HG03432 (cell line): ENCODE data around the gene PCSK5.

Experiments used
- ATAC-seq: cut with Tn5 transposase; IDR thresholded peaks from one replicate; pipeline ENCODE4 v1.9.1; 2021; ENCODE audit warnings: mild to moderate bottlenecking, moderate library complexity; ENCODE audit not compliant: unreplicated experiment

The PCSK5 gene

DNA sequence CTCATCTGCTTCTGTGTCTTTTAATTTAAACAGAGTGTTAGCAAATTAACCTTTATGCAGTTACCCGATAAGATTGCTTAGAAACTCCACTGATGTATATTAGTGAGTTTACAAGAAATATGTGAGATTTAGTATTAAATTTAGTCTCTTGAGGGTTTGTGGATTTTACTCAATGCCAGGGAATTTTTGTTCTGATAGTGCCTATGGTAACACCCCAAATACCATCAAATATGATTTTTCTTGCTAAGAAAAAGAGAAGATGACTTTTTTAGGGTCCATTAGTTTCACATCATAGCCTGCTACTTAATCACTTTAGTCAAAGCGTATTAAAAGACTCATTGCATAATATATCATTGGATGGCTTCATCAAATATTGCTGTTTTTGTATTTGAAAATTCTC lies 224.9 kb downstream of the PCSK5 start:
- no peak for ATAC-seq

DNA sequence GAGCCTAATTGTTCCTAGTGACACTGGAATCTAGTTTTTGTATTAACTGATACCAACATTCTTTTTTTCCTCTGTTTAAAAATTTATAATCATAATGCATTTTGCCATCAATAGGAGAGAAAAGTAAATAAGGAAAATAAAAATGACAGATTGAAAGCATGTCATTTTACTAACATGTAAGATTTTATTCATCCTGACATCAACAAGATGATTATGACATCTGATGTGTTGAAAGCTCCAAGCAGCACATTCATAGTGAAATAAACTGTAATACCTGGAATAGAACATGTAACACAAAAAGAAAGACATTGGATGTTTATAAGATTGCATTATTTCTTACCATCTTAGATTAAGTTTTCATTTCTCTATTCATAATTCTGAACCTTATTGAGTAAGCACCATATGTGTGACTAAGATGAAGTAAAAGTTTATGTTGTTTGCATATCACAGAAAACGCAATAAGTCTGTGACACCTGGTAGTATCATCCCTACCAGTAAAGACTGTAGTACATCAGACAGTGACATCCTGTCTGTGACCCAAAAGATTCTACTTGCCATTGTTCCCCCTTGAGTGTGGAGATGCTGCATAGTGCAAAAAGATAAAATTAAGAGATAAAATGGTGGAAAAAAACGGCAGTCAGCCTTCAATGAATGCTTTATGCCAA lies 225.6 kb downstream of the PCSK5 start:
- no peak for ATAC-seq

GRCh38 chr9:76116913-76117312 lies 226.4 kb downstream of the PCSK5 start:
- ATAC-seq: no peak

DNA sequence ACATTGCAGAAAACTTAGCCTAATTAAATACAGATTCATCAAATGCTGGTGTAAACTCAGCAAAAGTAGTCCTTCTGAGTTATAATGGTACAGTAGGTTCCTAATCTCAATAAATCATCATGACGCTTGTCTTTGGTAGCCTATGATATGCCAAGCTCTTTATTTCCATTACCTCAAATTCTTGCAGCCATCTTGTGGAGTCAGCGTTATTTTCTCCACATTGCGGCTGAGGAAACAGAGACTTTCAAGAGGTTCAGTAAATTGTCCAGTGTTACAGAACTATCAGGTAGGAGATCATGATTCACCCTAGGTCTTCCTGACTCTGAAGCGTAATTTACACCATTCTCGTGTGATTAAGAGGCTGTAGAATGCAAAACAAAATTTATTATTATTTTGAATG lies 237.2 kb downstream of the PCSK5 start:
- ATAC-seq: no peak

DNA sequence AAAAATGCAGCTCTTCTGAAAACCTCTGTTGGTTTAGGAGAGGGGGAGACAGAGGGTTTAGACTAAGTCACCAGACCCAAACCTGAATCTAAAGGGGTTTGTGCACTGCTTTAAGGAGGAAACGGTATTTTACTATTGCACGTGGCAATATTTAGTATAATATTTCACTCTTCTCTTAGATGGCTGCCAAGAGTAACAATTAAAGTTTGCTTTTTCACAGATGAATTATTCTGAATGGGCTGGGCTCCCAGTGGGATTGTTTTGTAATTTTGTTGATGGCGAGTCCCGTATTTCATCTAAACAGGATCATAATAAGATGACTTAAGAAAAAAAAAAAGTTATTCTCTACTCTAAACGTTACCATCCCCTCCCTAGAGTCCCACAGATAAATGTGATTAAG lies 245.4 kb downstream of the PCSK5 start:
- ATAC-seq: no peak

- ATAC-seq: no peak
Observed at GRCh38 chr9:76136986-76137385, 246.5 kb downstream of the PCSK5 start.

GRCh38 chr9:76137931-76138330 lies 247.5 kb downstream of the PCSK5 start:
- no peak for ATAC-seq

DNA sequence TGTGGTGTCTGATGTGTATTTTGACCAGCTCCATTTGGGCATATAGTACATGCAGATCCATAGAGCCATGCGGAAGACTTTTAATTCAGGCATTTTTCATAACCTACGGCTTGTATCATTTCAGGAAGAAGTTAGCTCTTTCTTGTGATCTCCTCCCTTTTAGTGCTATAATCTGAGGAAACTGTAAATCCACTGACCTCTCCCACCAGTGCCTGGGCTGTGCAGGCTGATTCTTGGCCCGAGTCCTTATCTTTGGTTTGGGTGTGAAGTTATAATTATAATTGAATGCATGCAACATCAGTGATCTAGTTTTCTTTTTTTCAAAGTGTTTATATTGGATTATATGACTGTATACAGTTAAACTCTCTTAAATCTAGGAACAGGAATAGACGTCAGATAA lies 247.9 kb downstream of the PCSK5 start:
- ATAC-seq: no peak

DNA sequence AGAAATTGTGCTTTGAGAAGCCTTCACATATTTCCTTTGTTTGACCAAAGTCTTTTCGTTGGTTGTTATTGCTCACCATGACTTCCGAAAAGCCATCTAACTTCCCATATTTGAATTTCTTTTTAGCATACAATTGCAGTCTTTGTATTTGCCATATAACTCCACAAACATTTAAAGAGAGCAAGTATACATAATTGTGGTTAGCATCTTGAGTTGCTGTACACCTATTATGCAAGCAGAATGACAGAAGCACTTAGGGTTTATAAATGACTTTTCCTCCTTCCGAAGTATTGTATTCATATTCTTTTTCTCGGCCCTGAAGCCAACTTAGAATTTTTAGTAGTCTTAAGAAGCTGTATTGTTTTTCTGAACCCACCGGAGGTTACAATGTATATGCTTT lies 253.4 kb downstream of the PCSK5 start:
- no peak for ATAC-seq

DNA sequence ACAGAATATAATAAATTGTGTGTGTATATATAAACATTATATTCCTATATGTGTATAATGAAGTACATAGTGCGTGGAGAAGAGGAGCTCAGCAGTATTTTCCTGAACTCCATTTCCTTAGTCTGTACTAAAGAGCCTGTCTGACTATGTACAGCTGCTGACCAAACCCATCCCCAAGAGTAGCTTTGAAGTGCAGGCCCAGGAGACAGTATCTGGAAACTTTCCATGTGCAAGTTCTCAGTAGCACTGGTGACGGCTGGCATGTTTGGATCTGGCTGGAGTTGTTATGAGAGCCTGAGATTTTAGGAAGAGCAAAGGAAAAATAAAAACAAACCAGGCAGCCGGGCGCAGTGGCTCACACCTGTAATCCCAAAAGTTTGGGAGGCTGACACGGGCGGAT lies 259.5 kb downstream of the PCSK5 start:
- no peak for ATAC-seq

- ATAC-seq: no peak
Observed at GRCh38 chr9:76151267-76151666, 260.8 kb downstream of the PCSK5 start.

DNA sequence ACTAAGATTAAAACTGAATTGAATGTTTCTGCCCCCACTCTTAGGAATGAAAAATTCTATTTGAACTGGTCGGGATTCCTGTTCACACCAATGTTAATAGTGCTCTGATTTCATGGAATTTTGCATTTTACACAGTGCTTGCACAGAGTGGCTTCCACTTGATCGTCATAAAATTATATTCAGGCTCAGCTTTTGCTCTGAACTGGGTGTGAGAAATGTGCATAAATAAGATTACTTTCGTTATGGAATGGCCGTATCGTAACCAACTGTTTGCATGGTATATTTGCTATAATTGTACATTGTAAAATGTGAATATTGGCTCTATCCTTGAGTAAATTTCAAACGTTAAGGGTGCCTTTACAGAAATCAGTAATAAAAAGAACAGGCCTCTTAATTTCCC lies 262.9 kb downstream of the PCSK5 start:
- no peak for ATAC-seq

DNA sequence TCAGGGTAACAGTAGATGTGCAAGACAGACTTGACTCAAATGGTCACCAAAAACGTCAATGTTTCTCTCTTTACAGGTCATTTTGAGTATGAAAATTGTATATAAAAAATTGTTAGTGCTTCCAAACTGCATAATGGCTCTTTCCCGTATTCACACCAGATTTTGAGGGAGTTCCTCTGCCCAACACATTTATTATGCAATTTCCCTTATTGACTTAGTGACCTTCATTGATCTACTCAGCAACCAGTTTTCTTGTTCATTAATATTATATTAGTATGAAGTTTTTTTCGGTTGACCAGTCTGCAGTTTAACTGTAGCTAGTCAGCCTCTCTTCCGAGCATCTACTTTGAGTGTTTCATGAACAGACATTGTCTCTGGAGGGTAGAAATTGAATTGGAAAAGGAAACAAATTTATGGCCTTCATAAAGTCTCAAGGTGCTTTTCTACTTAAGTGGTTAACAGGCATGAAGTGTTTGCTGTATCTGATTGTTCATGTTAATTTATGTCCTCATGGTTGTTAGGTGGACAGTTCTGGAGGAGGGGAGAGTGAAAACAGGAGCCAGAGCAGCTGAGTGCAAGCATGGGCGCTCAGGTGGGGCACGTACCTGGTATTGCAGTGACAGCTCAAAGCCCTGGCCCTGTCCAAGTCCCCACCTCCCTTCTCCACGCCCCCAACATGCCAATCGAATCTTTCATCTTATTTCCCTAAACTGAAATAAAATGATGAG lies 263.6 kb downstream of the PCSK5 start:
- no peak for ATAC-seq

DNA sequence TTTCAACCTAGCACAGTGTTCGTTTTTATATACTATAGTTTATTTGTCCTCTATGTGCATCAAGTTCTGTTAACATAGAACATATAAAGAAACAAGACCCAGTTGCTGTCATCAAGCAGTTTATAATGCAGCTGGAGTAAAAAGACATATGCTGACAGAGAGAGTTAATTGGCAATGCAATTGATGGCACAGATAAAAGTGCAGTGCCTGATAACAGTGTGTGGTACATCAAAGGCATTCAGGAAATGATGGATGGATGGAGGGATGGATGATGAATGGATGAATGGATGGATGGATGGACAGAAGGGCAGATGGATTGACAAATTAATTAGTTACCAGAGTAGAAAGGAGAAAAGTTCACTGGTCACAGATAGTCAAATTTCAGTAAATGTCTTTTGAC lies 264.9 kb downstream of the PCSK5 start:
- ATAC-seq: no peak

GRCh38 chr9:76158713-76159112 lies 268.2 kb downstream of the PCSK5 start:
- no peak for ATAC-seq

- ATAC-seq: no peak
Observed at GRCh38 chr9:76159293-76159926, 268.9 kb downstream of the PCSK5 start.

DNA sequence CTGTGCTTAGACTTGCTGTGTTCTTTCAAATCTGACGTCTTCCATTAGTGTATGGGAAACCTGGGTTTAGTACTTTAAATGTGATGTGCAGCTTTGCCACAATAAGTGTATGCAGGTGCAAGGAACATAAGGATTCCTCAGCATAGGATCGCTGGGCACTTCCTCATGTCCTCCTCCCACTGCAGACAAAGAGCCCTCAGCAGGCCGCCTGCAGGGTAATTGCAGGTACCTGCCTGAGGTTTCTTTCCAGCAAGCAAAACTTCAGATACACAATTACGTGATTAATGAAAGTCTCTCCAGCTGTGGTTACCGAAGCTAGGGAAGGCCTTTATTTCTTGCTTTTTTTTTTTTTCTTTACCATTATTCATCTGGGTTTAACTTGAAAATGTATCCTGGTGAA lies 270.6 kb downstream of the PCSK5 start:
- no peak for ATAC-seq

GRCh38 chr9:76161541-76161940 lies 271.1 kb downstream of the PCSK5 start:
- no peak for ATAC-seq

DNA sequence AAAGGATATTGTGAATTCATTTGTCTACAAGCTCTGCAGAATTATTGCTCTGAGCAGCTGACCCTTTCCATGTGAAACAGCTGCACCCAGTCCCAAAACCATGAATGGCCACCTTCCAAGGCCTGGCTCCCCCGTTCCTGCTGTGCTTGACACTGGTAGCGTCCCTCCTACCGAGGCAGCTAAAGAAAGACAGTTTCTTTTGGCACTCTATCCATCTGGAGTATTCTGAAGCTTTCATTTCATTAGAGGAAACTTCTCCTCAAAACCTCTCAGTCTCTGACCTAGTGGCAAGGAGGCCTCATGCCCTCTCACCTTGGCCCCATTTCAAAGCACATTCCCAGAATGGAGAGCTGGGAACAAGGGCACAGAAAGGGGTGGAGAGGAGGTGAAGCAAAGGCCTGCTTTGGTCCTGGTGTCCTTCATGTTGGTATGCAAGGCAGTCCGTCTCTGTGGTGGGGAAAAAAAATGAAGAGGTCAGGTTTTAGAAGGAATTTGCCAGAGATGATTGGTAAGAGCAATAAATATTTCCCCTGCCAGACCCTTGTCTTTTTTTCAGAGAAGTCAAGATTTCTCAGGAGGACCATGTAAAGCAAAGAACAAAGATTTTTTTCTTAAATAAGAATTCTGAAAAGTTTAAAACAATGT lies 271.7 kb downstream of the PCSK5 start:
- ATAC-seq: no peak

- ATAC-seq: no peak
Observed at GRCh38 chr9:76162751-76163500, 272.5 kb downstream of the PCSK5 start.

DNA sequence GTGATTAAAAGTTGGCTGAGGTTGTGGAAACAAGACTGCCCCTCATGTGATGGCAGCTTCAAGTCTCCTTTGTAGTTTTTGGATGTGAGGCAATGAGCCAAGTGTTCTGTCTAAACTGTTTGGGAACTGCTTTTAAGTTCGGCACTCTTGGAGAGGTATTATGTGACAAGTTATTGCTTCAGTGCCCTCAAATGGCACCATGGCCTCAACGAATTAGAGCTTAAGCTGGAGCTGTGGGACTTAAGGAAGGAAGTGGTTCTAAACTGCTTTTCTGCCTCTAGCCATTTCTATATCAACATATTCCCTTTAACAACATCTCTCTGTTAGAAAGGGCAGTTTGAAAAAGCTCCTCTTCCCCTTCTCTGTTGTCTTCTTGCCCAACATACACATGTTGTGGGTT lies 276.1 kb downstream of the PCSK5 start:
- no peak for ATAC-seq
